ENCODE results near the gene AEBP2. TPM values are rescaled to one million over a fixed set of nuclear protein-coding genes. Genes with fewer than 3 reads are reported as not detected.

The AEBP2 gene
- total and polyA plus RNA-seq, 2 donors (not counting 3 experiments of a cell fraction or from before 2014, with no cell fraction given), result 8.8 to 42.2 TPM

- CTCF ChIA-PET, result interaction anchor here (1.0 to 1.5 kb wide), 2 partner anchors 8 to 32 kb away, joined by 3 to 5 read pairs; no protein-coding TSS in a partner anchor
- no TSS peak for BruUV-seq (replicated peaks)
- H3K9ac ChIP-seq (replicated peaks; ENCODE audit: extremely low read depth, insufficient read depth, low read length), result no peak overlapping the region
These were observed 75.9 kb downstream of the AEBP2 start for GRCh38 chr12:19515179-19515578.

More at GRCh38 chr12:19515179-19515578, 75.9 kb downstream of the AEBP2 start:
- POLR2A ChIA-PET, result interaction anchor here (0.6 kb wide), 1 partner anchor 385 kb away, joined by 3 read pairs; no protein-coding TSS in a partner anchor
- Histone ChIP-seq H3K36me3 (ENCODE audit: control insufficient read depth in 2 of 2, extremely low read depth in 1 of 2, insufficient read depth in 2 of 2, low read length in 2 of 2) (peaks cover 3 to 4% of the 10 kb centered on the region in 2 experiments), H3K4me2 (ENCODE audit: insufficient read depth, low read length) (no peak overlapping the region), H3K9me3 (replicated peaks; ENCODE audit: control insufficient read depth, insufficient read depth, low read length) (no peaks in the 10 kb centered on the region), H4K20me1 (replicated peaks; ENCODE audit: control insufficient read depth, extremely low read depth, insufficient read depth, low read length) (no peaks in the 10 kb centered on the region), H3K79me2 (ENCODE audit: control insufficient read depth, insufficient read depth, low read length) (peaks cover 8% of the 10 kb centered on the region), H3K9me1 (replicated peaks; ENCODE audit: control insufficient read depth, extremely low read depth, insufficient read depth, low read length) (no peaks in the 10 kb centered on the region), H3K4me1 (ENCODE audit: control insufficient read depth, extremely low read depth, insufficient read depth, low read length) (no peaks in the 10 kb centered on the region), H3K27me3 (ENCODE audit: control insufficient read depth in 2 of 2, insufficient read depth in 2 of 2, low read length in 2 of 2) (no peaks in the 10 kb centered on the region), H3K27ac (ENCODE audit: insufficient read depth, low read depth, low read length) (no peak overlapping the region), H3K4me3 (replicated peaks in 1 of 3; ENCODE audit: insufficient read depth in 1 of 3, low read depth in 1 of 3, low read length in 3 of 3) (no peak overlapping the region), H2AFZ (ENCODE audit: low read depth, low read length) (no peak overlapping the region)
- dilution Hi-C loops (cut with MboI; ENCODE audit: extremely low pct_ligation_motif_present, low sequenced_read_pairs), result no loop called here
- no peak for TF ChIP-seq POLR2AphosphoS5 (IDR thresholded peaks at IDR 0.05; ENCODE audit: insufficient read depth, low read depth, low read length)
- no peak for TF ChIP-seq GATA2 (IDR thresholded peaks at IDR 0.05; ENCODE audit: insufficient read depth, insufficient read length, low read depth, low read length)
- TF ChIP-seq JUN (IDR thresholded peaks at IDR 0.05; ENCODE audit: borderline replicate concordance, insufficient read depth, insufficient read length, low read depth), result no peak
- TF ChIP-seq EZH2 (IDR thresholded peaks at IDR 0.05; ENCODE audit: borderline replicate concordance, low read depth, low read length, severe bottlenecking), result no peak
- no peak for TF ChIP-seq FOS (IDR thresholded peaks at IDR 0.05; ENCODE audit: borderline replicate concordance, insufficient read depth, low read length)
- TF ChIP-seq MAX (IDR thresholded peaks at IDR 0.05; ENCODE audit: insufficient read depth, insufficient read length), result no peak
- no peak for TF ChIP-seq CTCF (IDR thresholded peaks at IDR 0.05; ENCODE audit: extremely low read depth in 1 of 2, insufficient read depth in 1 of 2, low read depth in 1 of 2, low read length in 2 of 2)
- no peak for TF ChIP-seq MYC (IDR thresholded peaks at IDR 0.05; ENCODE audit: low read depth, low read length)
- no peak for TF ChIP-seq POLR2A (IDR thresholded peaks at IDR 0.05; ENCODE audit: low read depth, low read length)
- intact Hi-C loops (cut with micrococcal nuclease), result no loop called here
- FAIRE-seq (no peak), DNase-seq (ENCODE audit: low read depth, low spot score) (no peak)

All from endothelial cell of umbilical vein (primary cell).